B cell (primary cell): ENCODE measurements around the gene KATNAL2.

ENCODE experiments used
- CTCF ChIP-seq: fragments of 200-600 bp; IDR thresholded peaks from one replicate; pipeline ENCODE4 v1.8.0; 2022; ENCODE audit warnings: antibody characterized with exemption, mild to moderate bottlenecking
- EZH2 ChIP-seq: IDR thresholded peaks from 2 replicates; pipeline ENCODE4 v1.6.1; 2012; ENCODE audit warnings: borderline replicate concordance, low read depth, mild to moderate bottlenecking, moderate library complexity, low read length; ENCODE audit not compliant: insufficient read depth, poor library complexity, severe bottlenecking

- TF ChIP-seq CTCF (no peak), EZH2 (no peak)
These were observed 117.8 kb downstream of the KATNAL2 start, which contains the start of gene ELOA2 for GRCh38 chr18:47035156-47035671.
